Measurements from ENCODE around the gene SNTB2.

- no peak for TF ChIP-seq TAF1 (IDR thresholded peaks at IDR 0.05; ENCODE audit: borderline replicate concordance, low read depth, low read length)
- TF ChIP-seq POLR2AphosphoS5 (IDR thresholded peaks at IDR 0.05; ENCODE audit: low read depth, low read length), result no peak
- no peak for TF ChIP-seq POLR2A (IDR thresholded peaks at IDR 0.05; ENCODE audit: low read depth, low read length)
These were observed 4.1 kb upstream of the SNTB2 start for GRCh38 chr16:69182730-69183416.

All from GM12892 (cell line).